ENCODE results near the gene BCAS3. TPM values are rescaled to one million over a fixed set of nuclear protein-coding genes. Genes with fewer than 3 reads are reported as not detected.
"Not testable (repeated sequence)": the region's sequence is repeated elsewhere in the genome, so short reads cannot be mapped to it uniquely, and the experiment has no call there.

The BCAS3 gene
- total RNA-seq (2014; rRNA removed; shearing (Covaris generic)): 24.2 and 26.6 TPM in 2 replicates
- 9.4 and 11.4 TPM in 2 replicates for polyA plus RNA-seq (2014; cell fraction: nucleus; rRNA removed)

DNA sequence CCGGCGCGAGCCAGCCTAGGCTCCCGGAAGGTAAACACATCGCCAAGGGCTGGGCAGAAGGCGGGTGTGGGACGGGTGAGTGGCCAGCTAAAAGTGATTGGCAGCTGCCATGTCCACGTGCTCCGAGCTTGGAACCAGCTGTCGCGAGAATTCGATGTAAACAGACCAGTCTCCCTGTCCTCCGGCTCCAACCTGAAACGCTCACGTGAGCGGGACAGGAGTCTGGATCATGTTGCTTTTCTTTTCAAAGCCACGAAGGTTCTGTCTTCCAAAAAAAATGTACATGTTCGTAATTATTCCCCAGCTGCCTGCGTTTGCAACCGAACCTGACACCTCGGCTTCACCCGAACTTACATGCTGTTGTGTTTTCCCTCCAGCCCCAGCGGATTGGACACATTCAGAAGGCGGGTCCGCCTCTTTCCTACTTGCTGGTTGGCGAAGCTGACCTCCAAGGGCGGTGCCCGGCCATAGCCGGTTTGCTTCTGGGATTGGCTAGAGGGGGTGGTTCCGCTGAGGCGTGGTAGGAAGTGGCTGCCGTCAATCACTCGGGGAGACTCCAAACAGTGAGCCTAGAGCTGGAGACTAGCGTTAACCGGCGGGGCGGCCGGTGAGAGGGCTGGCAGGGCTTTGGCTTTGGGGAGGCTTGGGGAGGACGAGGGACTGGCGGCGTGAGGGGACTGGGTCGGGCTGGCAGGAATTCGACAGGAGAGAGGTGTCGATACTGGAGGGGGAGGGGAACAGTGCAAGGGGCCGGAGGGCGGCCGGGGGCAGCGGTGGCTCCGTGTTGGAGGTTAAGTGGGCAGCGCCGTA is at the start of gene BCAS3:
Gene BCAS3 (plus strand): TSS at position 544 of the 810 bp plus-strand sequence.
- DNase-seq (ENCODE audit: extremely low read depth, low read depth): peak; percentile 99

GRCh38 chr17:60628252-60628889 is 49.3 kb upstream of the BCAS3 start:
- no peak for DNase-seq (ENCODE audit: extremely low read depth, low read depth)

GRCh38 chr17:60629120-60629519 is 48.5 kb upstream of the BCAS3 start:
- DNase-seq (ENCODE audit: extremely low read depth, low read depth): no peak

DNA sequence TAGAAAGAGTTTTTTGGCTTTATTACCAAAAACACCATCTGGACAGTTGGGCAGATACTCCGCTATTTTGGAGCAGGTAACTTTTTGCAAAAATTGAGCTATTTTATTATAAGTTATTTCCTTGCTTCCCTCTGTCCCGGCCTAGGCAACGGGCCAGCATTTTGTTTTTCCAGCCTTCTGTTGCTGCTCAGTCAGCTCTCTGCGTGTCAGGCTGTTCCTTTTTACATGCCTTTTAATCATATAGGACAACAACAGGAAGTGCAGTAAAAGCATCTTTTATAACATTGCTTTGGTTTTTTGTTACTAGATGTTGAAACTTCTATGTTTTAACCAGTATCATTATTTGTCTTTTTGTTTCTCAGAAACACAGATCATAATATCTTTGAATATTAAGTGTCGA is 47.3 kb upstream of the BCAS3 start:
- DNase-seq (ENCODE audit: extremely low read depth, low read depth): no peak

GRCh38 chr17:60631119-60631518 is 46.5 kb upstream of the BCAS3 start:
- DNase-seq (ENCODE audit: extremely low read depth, low read depth): no peak

GRCh38 chr17:60637683-60638082 is 40.0 kb upstream of the BCAS3 start:
- DNase-seq (ENCODE audit: extremely low read depth, low read depth): no peak

GRCh38 chr17:60639019-60639330 is 38.7 kb upstream of the BCAS3 start:
- DNase-seq (ENCODE audit: extremely low read depth, low read depth): no peak

GRCh38 chr17:60640503-60640902 is 37.1 kb upstream of the BCAS3 start:
- no peak for DNase-seq (ENCODE audit: extremely low read depth, low read depth)

DNA sequence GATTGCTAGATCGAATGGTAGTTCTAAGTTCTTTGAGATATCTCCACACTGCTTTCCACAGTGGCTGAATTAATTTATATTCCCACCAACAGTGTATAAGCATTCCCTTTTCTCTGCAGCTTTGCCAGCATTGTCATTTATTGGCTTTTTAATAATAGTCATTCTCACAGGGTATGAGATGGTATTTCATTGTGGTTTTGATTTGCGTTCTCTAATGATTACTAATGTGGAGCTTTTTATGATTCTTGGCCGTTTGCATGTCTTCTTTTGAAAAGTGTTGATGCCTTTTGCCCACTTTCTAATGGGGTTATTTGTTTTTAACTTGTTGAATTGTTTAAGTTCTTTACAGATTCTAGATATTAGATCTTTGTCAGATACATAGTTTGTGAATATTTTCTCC is 36.5 kb upstream of the BCAS3 start:
- no peak for DNase-seq (ENCODE audit: extremely low read depth, low read depth)

GRCh38 chr17:60641810-60642220 is 35.8 kb upstream of the BCAS3 start:
- DNase-seq (ENCODE audit: extremely low read depth, low read depth): peak; percentile 82

- DNase-seq (ENCODE audit: extremely low read depth, low read depth): no peak
Measured at GRCh38 chr17:60645918-60646523, 31.6 kb upstream of the BCAS3 start.

- no peak for DNase-seq (ENCODE audit: extremely low read depth, low read depth)
Measured at GRCh38 chr17:60646701-60647100, 30.9 kb upstream of the BCAS3 start.

DNA sequence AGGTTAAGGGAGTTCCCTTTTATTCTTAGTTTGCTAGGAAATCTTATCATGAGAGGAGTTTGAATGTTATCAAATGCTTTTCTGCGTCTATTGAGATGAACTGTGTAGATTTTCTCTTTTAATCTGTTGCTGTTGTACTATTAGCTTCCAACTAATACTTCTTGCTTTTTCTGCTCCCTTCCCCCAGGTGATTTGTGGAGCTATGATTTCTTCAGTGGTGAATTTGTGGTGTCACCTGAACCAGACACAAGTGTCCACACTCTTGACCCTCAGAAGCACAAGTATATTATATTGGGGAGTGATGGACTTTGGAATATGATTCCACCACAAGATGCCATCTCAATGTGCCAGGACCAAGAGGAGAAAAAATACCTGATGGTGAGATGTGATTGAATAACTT is 29.9 kb upstream of the BCAS3 start:
- no peak for DNase-seq (ENCODE audit: extremely low read depth, low read depth)

GRCh38 chr17:60652454-60653247 is 25.0 kb upstream of the BCAS3 start:
- DNase-seq (ENCODE audit: extremely low read depth, low read depth): no peak

DNA sequence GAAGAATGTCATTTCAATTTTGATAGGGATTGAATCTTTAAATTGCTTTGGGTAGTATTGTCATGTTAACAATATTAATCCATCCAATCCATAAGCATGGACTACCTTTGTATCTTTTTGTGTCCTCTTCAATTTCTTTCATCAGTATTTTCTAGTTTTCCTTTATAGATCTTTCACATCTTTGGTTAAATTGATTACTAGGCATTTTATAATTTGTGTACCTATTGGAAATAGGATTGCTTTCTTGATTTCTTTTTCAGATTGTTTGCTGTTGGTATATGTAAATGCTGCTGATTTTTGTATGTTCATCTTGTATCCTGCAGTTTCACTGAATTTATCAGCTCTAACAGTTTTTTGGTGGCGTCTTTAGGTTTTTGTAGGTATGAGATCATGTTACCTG is 24.1 kb upstream of the BCAS3 start:
- no peak for DNase-seq (ENCODE audit: extremely low read depth, low read depth)

- DNase-seq (ENCODE audit: extremely low read depth, low read depth): no peak
Measured at GRCh38 chr17:60656499-60656898, 21.2 kb upstream of the BCAS3 start.

DNA sequence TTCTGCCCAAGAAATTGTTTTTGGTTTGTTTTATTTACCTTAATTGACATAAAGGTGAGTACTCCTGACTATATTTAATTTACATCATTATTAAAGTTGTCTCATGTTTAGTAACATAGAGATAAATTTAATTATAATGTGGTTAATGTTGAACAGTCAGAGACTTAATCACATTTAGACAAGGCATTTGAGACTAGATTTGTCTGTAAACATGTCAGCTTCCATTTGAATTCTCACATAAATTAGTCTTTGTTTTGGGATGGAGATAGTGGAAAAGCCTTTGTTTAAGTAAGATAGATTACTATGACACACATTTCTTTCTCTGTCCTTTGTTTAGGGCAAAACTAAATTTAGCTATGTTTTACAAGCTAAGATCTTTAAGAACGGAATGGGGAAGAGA is 18.5 kb upstream of the BCAS3 start:
- no peak for DNase-seq (ENCODE audit: extremely low read depth, low read depth)

GRCh38 chr17:60661489-60661888 is 16.2 kb upstream of the BCAS3 start:
- no peak for DNase-seq (ENCODE audit: extremely low read depth, low read depth)

DNA sequence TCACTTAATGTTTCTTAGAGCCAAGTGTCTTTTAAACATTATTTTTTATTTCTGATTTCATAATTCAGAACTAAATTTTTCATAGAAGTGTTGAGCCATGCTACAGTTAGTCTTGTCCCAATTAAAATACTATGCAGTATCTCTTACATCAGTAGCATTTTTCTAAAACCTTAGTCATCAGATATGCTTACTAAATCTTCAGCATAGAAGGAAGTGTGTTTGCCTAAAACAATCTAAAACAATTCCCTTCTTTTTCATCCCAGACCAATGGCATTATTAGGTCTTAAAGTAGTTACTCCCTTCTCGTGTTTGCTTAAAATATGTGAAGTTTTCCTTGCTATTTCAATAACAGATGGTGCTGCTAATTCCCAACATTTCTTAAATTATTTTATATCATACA is 13.6 kb upstream of the BCAS3 start:
- DNase-seq (ENCODE audit: extremely low read depth, low read depth): no peak

- no peak for DNase-seq (ENCODE audit: extremely low read depth, low read depth)
Measured at GRCh38 chr17:60665602-60666001, 12.0 kb upstream of the BCAS3 start.

- DNase-seq (ENCODE audit: extremely low read depth, low read depth): not testable (repeated sequence)
Measured at GRCh38 chr17:60668741-60669140, 8.9 kb upstream of the BCAS3 start.

Data from NCI-H460 (cell line).